ENCODE data around the gene CCBE1.
A peak's percentile ranks its signal among the peaks of the same experiment; 100 is the strongest.

The CCBE1 gene

GRCh38 chr18:59437851-59438569, 259.2 kb downstream of the CCBE1 start:
- DNase-seq = peak; percentile 6 to 16

GRCh38 chr18:59432803-59433597, 264.2 kb downstream of the CCBE1 start:
- DNase-seq = peak in 1 of 2 experiments; percentile 52

- no peak for DNase-seq
Measured at GRCh38 chr18:59431131-59431530, 266.1 kb downstream of the CCBE1 start.

- no peak for DNase-seq
Measured at GRCh38 chr18:59429608-59430007, 267.6 kb downstream of the CCBE1 start.

- DNase-seq = no peak
Measured at GRCh38 chr18:59428018-59428417, 269.2 kb downstream of the CCBE1 start.

DNA sequence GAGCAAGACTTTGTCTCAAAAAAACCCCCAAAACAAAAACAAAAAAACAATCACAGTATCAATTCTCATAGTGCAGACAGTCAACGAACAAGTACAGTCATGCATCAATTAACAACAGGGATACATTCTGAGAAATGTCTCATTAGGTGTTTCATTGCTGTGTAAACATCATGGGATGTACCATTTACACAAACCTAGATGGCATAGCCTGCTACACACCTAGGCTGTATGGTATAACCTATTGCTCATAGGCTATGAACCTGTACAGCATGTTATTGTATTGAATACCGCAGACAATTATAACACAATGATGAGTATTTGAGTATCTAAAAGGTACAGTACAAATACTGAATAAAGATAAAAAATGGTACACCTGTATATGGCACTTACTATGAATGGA, 270.4 kb downstream of the CCBE1 start:
- DNase-seq = no peak

- DNase-seq = no peak
Measured at GRCh38 chr18:59423259-59423658, 274.0 kb downstream of the CCBE1 start.

GRCh38 chr18:59420244-59420643, 277.0 kb downstream of the CCBE1 start:
- no peak for DNase-seq

- no peak for DNase-seq
Measured at GRCh38 chr18:59419386-59419785, 277.8 kb downstream of the CCBE1 start.

DNA sequence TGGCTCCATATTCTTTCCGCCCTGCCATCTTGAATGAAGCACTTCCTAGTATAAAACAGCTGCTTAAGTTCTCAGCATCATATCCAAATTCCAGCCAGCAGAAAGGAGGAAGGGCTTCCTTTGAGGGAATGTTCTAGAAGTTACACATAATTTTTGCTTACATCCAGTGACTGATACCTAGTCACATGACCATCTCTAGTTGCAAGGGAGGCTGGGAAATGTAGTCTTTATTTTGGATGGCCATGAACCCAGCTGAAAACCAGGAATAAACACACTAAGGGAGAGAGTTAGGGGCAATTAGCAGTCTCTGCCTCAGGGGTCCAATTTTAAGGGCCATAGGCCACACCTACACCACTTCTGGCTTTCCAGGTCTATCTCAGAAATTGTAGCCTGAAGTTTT, 280.4 kb downstream of the CCBE1 start:
- no peak for DNase-seq

DNA sequence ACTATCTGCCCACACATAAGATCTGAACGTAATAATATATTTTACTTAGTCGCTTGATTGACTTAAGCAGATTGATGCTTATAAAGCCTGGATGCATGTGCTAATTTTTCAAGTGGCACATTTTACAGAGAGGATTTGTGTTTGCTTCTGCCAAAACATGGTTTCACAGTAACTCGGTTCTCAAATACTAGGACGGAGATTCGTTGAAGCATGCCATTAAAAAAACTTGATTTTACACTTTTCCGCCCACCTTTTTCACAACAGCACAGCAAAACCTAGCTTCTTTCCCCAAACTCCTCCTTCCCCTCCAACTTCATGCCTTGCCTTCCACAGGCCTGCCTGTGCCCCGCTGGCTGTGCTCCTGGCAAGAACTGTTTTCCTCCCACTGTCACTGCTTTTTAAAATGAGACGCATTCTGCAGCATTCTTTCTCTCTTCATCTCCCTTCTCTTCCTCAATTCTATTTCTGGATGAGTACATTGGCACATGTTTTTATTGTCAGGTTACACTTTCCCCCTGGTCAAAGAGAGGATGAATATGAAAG, 283.0 kb downstream of the CCBE1 start:
- no peak for DNase-seq

DNA sequence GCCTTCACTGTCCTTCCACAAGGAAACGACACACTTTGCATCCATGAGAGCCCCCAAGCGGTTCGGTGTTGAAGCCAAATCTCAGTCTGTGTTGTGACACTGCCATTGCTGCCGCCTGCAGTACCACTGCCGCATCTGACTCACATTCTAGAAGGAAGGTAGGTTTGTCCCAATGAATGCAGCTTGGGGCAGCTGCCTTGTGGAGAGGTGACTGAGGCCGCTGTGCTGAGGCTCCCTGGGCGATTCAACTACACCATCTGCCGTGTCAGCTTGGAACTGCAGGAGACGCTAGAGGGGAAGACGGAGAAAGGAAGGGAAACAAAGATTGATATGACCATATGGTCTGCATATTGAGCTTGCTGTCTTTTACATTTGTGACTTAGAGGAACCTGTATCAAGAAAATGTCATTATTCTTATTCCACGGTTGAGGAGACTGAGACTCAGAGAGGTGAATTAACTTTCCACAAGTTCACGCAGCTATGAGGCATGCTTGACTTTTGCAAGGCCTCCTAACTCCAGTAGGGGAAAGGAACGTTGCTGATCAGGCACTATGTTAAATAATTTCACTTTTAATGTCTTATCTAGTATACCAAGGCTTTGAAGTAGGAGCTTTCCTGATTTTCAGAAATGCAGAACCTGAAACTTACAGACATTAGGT, 294.7 kb downstream of the CCBE1 start:
- peak; percentile 94 to 97 for DNase-seq

- no peak for DNase-seq
Measured at GRCh38 chr18:59400407-59400806, 296.8 kb downstream of the CCBE1 start.

DNA sequence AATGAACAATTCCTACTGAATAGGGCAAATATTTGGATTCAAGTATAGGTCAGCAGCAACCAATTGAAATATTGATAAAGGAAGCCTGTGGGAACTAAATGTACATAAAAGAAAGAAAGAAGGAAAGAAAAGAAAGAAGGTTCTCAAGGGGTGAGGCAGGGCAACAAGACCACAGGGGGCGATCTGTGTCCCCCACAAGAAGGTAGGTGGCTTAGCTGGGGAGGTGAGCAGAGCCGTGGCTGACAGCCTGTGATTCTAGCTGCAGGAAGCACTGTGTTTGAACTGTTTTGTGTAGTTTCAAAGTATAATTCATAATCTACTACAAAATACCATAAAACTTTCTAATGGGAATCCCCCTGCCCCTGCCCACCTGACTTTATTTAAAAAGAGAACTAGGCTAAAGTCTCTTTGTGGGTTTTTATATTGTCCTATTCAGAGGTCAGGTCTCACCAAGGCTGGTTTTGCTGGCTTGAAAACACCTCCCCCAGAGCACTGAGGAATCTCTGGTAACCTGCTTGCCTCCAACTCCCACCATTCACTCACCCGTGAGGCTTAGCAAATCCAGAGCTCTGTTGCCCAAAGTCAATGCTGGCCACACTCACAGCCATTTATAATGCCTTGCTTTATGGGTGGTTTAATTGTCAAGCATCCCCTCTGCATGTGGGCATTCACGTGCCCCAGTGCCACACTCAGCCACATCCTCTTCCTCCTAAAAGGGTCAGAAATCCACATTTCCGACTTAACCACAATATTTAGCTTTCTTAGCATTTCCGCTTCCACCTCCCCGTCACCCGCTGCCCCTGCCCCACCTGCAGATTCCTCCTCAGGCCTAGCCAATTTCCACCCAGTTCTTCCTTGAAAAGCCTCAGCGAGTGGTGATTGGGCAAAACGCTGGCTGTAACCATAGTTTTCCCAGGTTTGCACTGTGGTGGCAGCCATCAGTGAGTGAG, 301.7 kb downstream of the CCBE1 start:
- no peak for DNase-seq

DNA sequence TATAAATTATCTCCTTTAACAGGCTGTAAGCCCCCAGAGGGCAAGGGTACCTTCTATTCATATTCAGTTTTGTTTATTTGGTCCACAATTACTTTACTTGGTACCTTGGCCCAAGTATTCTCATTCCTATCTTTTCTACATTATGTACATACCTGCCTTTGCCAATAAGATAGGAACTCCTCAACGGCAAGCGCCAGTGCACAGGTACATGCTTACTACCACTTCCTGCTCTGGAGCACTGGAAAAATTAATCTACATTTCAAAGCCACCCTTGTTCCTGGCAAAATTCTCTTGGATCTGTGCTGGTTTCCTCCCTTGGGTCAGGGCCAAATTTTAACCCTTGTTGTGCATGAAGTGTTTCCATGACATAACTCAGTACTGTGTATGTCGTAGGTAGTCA, 303.8 kb downstream of the CCBE1 start:
- no peak for DNase-seq

GRCh38 chr18:59388817-59389216, 308.4 kb downstream of the CCBE1 start:
- peak in 1 of 2 experiments; percentile 28 for DNase-seq

GRCh38 chr18:59387687-59388565, 309.3 kb downstream of the CCBE1 start:
- DNase-seq = no peak

DNA sequence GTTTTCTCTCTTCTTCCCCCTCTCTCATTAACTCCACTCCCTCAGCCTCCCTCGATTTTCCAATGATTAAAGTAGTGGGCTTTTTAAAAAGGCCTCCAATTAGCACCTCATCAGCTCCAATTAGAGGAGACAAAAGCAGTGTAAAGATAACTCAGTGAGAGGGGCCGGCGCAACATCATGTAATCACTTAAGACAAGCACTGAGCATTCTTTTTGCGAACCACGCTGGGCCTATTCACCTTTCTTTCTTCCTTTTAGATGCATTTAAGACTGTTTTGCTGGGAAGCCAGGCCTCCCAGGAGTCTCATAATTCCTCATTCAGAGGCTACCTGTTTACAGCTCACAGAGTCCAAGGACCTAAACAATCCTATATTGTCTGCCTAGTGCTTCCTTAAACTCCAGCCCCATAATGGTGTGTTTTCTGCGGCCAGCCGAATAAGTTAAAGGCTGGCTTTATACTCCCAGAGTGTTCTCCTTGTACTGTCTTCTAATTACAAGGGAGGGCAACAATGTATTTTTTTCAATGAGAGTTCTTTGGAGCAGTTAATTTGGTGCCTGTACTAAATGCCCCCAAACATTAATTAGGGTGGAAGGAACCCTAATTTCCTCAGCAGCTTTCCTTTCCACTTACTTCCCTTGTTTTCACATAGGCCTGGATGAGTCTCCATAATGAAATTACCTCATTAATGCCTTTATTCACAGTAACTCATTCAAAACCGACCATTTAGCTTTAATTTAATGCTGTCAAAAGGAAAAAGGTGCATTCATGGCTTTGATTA, 310.1 kb downstream of the CCBE1 start:
- DNase-seq = no peak

DNA sequence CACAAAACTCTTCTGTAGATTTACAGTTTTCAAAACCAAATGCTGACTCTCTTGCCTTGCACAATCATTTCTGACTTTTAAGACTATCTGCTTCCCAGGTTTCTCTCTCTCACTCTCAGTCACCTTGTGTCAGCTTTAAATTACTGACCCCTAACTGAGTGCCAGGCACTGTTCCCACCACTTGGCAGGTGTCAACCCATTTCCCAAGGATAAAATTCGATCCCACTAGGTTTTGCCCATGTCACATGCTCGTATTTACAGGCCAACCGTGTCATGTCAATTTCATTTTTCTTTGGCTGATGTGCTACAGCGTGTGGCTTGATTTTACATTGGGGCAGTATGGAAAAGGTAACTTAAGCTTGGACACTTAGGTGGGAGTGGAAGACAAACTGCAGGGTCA, 312.0 kb downstream of the CCBE1 start:
- DNase-seq = no peak

DNA sequence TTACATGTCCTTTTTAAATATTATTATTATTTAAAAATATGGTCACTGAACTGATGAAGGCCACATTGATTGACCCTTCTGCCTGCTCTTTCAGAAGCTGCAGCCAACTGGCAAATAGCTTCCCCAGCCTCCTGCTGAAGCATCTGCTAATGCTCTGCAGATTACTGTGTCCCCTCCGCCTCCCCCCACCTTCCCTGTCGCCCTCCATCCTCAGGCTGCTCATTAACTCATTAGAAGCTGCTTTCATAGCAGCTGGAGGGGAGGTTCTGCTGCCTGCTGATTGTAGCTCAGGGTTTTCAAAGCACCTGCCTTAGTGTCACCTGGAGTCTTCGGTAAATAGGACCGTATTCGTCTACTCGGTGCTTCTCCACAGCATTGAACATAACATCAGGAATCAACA, 313.4 kb downstream of the CCBE1 start:
- peak; percentile 77 to 88 for DNase-seq

Measured in NCI-H524 (cell line).